Measurements from ENCODE around the gene CMTM7. TPM values are rescaled to one million over a fixed set of nuclear protein-coding genes. Genes with fewer than 3 reads are reported as not detected.

Gene CMTM7
- total RNA-seq, 1 donor from 2014 or later: 11.8 TPM

DNA sequence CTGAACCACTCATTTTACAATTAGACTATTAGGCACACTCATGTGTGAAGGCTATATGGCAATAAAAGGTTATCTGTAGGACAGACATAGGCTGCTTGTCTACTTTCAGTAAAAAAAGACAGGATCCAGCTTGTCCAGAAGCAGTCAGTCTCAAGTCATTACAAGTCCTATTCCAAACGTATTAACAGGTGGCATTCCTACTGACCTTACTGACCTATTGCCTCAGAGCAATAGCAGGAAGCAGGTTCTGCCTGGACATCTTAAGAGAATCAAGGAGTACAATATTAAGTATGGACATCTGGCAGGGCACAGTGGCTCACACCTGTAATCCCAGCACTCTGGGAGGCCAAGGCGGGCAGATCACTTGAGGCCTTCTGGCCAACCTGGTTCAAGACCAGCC is 104.0 kb downstream of the CMTM7 start:
- TF ChIP-seq, protein P1, sequence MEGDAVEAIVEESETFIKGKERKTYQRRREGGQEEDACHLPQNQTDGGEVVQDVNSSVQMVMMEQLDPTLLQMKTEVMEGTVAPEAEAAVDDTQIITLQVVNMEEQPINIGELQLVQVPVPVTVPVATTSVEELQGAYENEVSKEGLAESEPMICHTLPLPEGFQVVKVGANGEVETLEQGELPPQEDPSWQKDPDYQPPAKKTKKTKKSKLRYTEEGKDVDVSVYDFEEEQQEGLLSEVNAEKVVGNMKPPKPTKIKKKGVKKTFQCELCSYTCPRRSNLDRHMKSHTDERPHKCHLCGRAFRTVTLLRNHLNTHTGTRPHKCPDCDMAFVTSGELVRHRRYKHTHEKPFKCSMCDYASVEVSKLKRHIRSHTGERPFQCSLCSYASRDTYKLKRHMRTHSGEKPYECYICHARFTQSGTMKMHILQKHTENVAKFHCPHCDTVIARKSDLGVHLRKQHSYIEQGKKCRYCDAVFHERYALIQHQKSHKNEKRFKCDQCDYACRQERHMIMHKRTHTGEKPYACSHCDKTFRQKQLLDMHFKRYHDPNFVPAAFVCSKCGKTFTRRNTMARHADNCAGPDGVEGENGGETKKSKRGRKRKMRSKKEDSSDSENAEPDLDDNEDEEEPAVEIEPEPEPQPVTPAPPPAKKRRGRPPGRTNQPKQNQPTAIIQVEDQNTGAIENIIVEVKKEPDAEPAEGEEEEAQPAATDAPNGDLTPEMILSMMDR (IDR thresholded peaks at IDR 0.05): no peak
- TF ChIP-seq EZH2phosphoT487 (IDR thresholded peaks at IDR 0.05) (no peak), EZH2 (IDR thresholded peaks at IDR 0.05) (no peak)
- Histone ChIP-seq H3K4me1 (no peaks in the 10 kb centered on the region), H2AFZ (replicated peaks) (no peak overlapping the region), H3F3A (ENCODE audit: low read depth) (no peaks in the 10 kb centered on the region), H3K27ac (no peak overlapping the region), H3K36me3 (no peaks in the 10 kb centered on the region), H3K27me3 (no peaks in the 10 kb centered on the region), H3K4me2 (no peak overlapping the region), H3K4me3 (no peak overlapping the region), H4K20me1 (ENCODE audit: low read depth) (peaks cover 33% of the 10 kb centered on the region), H3K9ac (no peak overlapping the region), H3K9me3 (ENCODE audit: low read depth) (no peaks in the 10 kb centered on the region), H3K79me2 (ENCODE audit: low read depth) (peaks cover 56% of the 10 kb centered on the region)
- H3K9me3 Mint-ChIP-seq: peaks cover 3% of the 10 kb centered on the region
- no peak overlapping the region for H3K27ac Mint-ChIP-seq
- H3K4me3 Mint-ChIP-seq: no peak overlapping the region
- H3K27me3 Mint-ChIP-seq (ENCODE audit: insufficient read depth, low read depth): no peaks in the 10 kb centered on the region
- DNase-seq (ENCODE audit: low spot score): no peak
- peaks cover 5% of the 10 kb centered on the region for H3K4me1 Mint-ChIP-seq
- H3K36me3 Mint-ChIP-seq: peaks cover 8% of the 10 kb centered on the region

GRCh38 chr3:32498252-32498651 is 106.6 kb downstream of the CMTM7 start:
- H3K9me3 Mint-ChIP-seq: peaks cover 3% of the 10 kb centered on the region
- H3K27me3 Mint-ChIP-seq (ENCODE audit: insufficient read depth, low read depth): no peaks in the 10 kb centered on the region
- Histone ChIP-seq H3K4me3 (no peak overlapping the region), H3F3A (ENCODE audit: low read depth) (peaks cover 17% of the 10 kb centered on the region), H3K36me3 (no peaks in the 10 kb centered on the region), H3K79me2 (ENCODE audit: low read depth) (peaks cover 65% of the 10 kb centered on the region), H3K9me3 (ENCODE audit: low read depth) (no peaks in the 10 kb centered on the region), H3K4me2 (no peak overlapping the region), H3K27ac (no peak overlapping the region), H3K27me3 (no peaks in the 10 kb centered on the region), H3K9ac (no peak overlapping the region), H4K20me1 (ENCODE audit: low read depth) (peaks cover 37% of the 10 kb centered on the region), H3K4me1 (peaks cover 10% of the 10 kb centered on the region), H2AFZ (replicated peaks) (no peak overlapping the region)
- TF ChIP-seq, protein P1 (IDR thresholded peaks at IDR 0.05): no peak
- no peak for TF ChIP-seq EZH2phosphoT487 (IDR thresholded peaks at IDR 0.05)
- no peak for TF ChIP-seq EZH2 (IDR thresholded peaks at IDR 0.05)
- no peak overlapping the region for H3K4me3 Mint-ChIP-seq
- peaks cover 11% of the 10 kb centered on the region for H3K4me1 Mint-ChIP-seq
- no peak for DNase-seq (ENCODE audit: low spot score)
- H3K27ac Mint-ChIP-seq: no peak overlapping the region
- peaks cover 8% of the 10 kb centered on the region for H3K36me3 Mint-ChIP-seq

- Histone ChIP-seq H3K27me3 (no peaks in the 10 kb centered on the region), H3K4me3 (no peak overlapping the region), H3K27ac (no peak overlapping the region), H3K79me2 (ENCODE audit: low read depth) (peaks cover 65% of the 10 kb centered on the region), H4K20me1 (ENCODE audit: low read depth) (peaks cover 32% of the 10 kb centered on the region), H3K9me3 (ENCODE audit: low read depth) (no peaks in the 10 kb centered on the region), H3F3A (ENCODE audit: low read depth) (peaks cover 21% of the 10 kb centered on the region), H3K4me2 (no peak overlapping the region), H3K9ac (no peak overlapping the region), H3K4me1 (peaks cover 10% of the 10 kb centered on the region), H3K36me3 (no peaks in the 10 kb centered on the region), H2AFZ (replicated peaks) (no peak overlapping the region)
- Mint-ChIP-seq H3K4me3 (no peak overlapping the region), H3K9me3 (peaks cover 3% of the 10 kb centered on the region), H3K27me3 (ENCODE audit: insufficient read depth, low read depth) (peaks cover 1% of the 10 kb centered on the region), H3K36me3 (peaks cover 8% of the 10 kb centered on the region), H3K4me1 (peaks cover 11% of the 10 kb centered on the region), H3K27ac (no peak overlapping the region)
- DNase-seq (ENCODE audit: low spot score): no peak
- TF ChIP-seq EZH2phosphoT487 (IDR thresholded peaks at IDR 0.05) (no peak), EZH2 (IDR thresholded peaks at IDR 0.05) (no peak)
- TF ChIP-seq, protein P1 (IDR thresholded peaks at IDR 0.05): no peak
Measured at GRCh38 chr3:32498992-32499391, 107.3 kb downstream of the CMTM7 start.

All from neural progenitor cell (in vitro differentiated cells).